Fibroblast of villous mesenchyme (primary cell): ENCODE data around the gene CAMSAP1. TPM values are rescaled to one million over a fixed set of nuclear protein-coding genes. Genes with fewer than 3 reads are reported as not detected.

Experiments used
- DNase-seq: peaks from one replicate; pipeline ENCODE4 v3.0.0-alpha.2; 2010; ENCODE audit warnings: low read depth
- H3K4me3 ChIP-seq: 2 replicates; pipeline ENCODE4 v1.5.1; 2011; ENCODE audit warnings: low read depth, mild to moderate bottlenecking, low read length
- total RNA-seq: library from RNA; depleted of rRNA; stranded (reverse); fragments of >200 nt; gene quantifications from 2 replicates; pipeline ENCODE4 v1.2.3, GENCODE V29; 2012
- TF ChIP-seq, protein P1 (sequence below): IDR thresholded peaks from 2 replicates; pipeline ENCODE4 v1.5.1; 2012; ENCODE audit warnings: low read depth, mild to moderate bottlenecking, low read length; ENCODE audit not compliant: insufficient read depth

CAMSAP1 gene
- total RNA-seq, 1 donor, result 23.7 TPM

DNA sequence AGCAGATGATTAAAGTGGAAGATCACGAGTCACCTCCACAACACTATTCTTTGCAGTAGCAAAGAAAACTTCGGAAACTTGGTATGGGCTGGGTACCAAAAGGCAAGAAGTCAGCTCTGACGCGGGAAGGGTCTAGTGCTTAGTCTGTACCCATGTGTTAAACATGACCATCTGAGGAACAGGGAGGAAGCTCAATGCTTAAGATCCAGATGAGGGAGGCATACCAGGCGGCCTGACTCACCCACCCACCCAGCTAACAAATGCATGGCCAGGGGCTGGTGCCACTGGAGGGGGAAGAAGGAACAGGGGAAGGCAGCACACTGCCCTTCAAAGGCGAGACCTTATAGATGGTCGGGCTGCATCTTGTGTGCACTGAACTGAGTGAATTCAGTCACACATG is 41.8 kb downstream of the CAMSAP1 start:
- DNase-seq, result no peak
- H3K4me3 ChIP-seq, result no peak overlapping the region
- TF ChIP-seq, protein P1, sequence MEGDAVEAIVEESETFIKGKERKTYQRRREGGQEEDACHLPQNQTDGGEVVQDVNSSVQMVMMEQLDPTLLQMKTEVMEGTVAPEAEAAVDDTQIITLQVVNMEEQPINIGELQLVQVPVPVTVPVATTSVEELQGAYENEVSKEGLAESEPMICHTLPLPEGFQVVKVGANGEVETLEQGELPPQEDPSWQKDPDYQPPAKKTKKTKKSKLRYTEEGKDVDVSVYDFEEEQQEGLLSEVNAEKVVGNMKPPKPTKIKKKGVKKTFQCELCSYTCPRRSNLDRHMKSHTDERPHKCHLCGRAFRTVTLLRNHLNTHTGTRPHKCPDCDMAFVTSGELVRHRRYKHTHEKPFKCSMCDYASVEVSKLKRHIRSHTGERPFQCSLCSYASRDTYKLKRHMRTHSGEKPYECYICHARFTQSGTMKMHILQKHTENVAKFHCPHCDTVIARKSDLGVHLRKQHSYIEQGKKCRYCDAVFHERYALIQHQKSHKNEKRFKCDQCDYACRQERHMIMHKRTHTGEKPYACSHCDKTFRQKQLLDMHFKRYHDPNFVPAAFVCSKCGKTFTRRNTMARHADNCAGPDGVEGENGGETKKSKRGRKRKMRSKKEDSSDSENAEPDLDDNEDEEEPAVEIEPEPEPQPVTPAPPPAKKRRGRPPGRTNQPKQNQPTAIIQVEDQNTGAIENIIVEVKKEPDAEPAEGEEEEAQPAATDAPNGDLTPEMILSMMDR, result no peak

DNA sequence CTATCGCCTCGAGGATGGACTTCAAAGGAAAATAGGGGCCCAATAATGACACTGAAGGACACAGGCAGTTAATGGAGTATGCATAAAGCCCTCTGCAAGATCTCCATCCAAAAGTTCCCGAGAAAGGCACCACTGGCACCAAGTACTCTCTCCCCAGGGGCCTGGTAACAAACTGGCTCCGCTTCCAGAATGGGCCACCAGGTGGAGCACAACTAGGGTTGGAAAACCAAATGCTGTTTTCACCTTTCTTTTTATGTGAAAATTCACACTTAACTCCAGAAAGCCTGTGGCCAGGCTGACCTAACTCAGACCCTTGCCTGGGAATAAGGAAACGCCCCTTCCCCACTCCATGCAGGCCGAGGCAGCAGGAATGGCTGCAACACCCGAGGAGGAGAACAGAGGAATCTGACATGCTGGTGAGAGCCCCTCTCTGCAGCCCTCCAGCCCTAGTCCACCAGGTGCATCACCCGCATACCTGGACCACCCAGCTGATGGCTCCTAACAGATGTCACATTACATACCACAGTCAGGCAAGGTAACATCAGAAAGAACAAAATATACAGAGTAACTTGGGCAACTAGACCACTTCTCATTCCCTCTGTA is 42.8 kb downstream of the CAMSAP1 start:
- DNase-seq, result peak; percentile 50
- H3K4me3 ChIP-seq, result no peak overlapping the region
- TF ChIP-seq, protein P1, result peak; percentile 92

DNA sequence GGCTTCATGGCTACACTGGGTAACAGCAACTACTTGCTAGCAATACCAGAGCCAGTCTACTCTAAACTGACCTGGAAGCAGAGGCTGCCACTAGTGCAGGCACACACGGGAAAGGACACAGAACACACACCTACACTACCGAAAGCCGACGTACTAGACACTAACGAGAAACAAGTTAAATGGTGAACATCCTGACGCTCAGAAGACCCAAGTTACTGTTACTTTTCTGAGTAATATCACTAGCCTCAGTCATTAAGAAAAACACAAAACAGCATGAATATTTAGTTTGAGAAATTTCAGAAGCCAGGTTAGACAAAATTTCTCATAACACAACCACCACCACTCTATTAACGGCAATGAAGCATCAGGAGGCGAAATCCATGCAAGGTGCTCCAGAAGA is 44.5 kb downstream of the CAMSAP1 start:
- TF ChIP-seq, protein P1, result no peak
- no peak for DNase-seq
- H3K4me3 ChIP-seq, result no peak overlapping the region

DNA sequence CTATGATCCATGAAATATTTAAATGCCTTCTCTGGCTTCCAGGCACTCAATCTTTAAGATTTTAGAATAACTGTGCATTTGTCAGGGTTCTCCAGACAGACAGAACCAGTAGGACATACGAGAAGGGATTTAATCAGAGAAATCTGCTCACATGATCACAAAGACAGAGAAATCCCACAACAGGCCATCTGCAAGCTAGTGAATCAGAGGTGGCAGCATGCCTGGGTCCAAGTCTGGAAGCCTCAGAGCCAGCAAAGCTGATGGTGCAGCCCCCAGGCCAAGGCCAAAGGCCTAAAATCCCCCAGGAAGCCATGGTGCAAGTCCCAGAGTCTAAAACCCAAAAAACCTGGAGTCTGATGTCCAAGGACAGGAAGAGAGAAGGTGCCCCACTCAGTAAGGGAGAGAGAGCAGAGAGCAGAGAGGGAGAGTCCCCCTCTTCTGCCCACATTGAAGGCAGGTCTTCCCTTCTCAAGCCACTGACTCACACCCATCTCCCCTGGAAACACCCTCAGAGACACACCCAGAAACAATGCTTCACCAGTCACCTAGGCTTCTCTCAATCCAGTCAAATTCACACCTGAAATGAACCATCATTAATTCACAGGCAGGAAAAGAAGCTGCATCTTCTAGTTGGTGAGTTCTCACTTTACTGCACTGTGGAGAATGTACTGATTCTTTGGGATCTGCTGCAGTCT is 48.7 kb downstream of the CAMSAP1 start:
- no peak for DNase-seq
- H3K4me3 ChIP-seq, result no peak overlapping the region
- TF ChIP-seq, protein P1, result no peak

DNA sequence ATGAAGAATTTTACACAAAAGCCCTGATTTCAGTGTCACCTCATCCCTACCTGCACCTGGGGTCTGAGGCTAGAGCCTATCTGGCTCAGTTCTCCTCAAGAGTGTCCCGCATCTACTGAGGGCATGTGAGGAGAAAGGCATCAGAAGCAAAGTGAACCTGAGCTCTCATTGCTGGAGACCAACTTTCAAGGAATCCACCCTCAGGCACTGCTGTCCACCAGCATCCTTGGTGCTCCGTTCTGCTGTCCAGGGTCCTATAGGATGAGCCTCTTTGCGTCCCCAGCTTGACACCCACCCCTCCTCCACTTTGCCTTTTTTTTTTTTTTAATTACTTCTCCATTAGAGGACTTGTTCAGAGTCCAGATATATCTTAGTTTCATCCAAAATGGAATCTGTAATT is 49.5 kb downstream of the CAMSAP1 start:
- DNase-seq, result no peak
- H3K4me3 ChIP-seq, result no peak overlapping the region
- TF ChIP-seq, protein P1, result no peak

DNA sequence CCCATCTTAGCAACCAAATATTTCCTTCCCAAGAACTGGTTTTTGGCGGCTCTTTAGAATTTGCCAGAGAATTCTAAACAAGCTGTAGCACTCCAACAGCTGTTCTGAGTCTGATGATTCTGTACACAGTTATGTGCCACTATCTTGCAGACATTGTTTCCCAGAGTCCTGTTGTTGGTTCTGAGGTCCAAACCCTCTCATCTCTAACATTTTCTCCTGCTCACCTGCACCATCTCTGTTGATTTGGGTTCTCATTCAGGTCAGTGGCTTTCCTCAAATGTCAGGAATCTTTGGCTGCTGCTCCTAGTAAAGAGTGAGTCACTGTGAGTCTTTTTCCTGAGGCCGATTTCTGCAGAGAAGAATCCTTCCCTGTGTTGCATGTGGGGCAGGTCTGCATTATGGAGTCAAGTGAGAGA is 50.0 kb downstream of the CAMSAP1 start:
- no peak overlapping the region for H3K4me3 ChIP-seq
- TF ChIP-seq, protein P1, result no peak
- peak; percentile 22 for DNase-seq
